ENCODE results near the gene CRKL.

Gene CRKL

GRCh38 chr22:20877715-20878114, 39.5 kb upstream of the CRKL start:
- Histone ChIP-seq H3K27me3 (no peaks in the 10 kb centered on the region), H3K27ac (no peak overlapping the region), H3K4me1 (ENCODE audit: control insufficient read depth in 1 of 2, insufficient read depth in 1 of 2, low read depth in 1 of 2, low read length in 1 of 2) (no peaks in the 10 kb centered on the region), H3K36me3 (peaks cover 69% of the 10 kb centered on the region), H3K9me3 (no peaks in the 10 kb centered on the region), H3K4me3 (ENCODE audit: low read depth in 1 of 2, low read length in 1 of 2) (no peak overlapping the region)
- no peak for TF ChIP-seq CTCF (IDR thresholded peaks at IDR 0.05)

- no peak for TF ChIP-seq CTCF (IDR thresholded peaks at IDR 0.05)
- H3K27me3 ChIP-seq = no peaks in the 10 kb centered on the region
- H3K4me1 ChIP-seq (ENCODE audit: control insufficient read depth in 1 of 2, insufficient read depth in 1 of 2, low read depth in 1 of 2, low read length in 1 of 2) = peaks cover 3 to 6% of the 10 kb centered on the region in 2 experiments
- no peaks in the 10 kb centered on the region for H3K9me3 ChIP-seq
- peaks cover 62% of the 10 kb centered on the region for H3K36me3 ChIP-seq
- H3K27ac ChIP-seq = no peak overlapping the region
- no peak overlapping the region for H3K4me3 ChIP-seq (ENCODE audit: low read depth in 1 of 2, low read length in 1 of 2)
Measured at GRCh38 chr22:20881231-20881630, 36.0 kb upstream of the CRKL start.

GRCh38 chr22:20881869-20882815, 35.1 kb upstream of the CRKL start:
- no peaks in the 10 kb centered on the region for H3K27me3 ChIP-seq
- H3K27ac ChIP-seq = no peak overlapping the region
- H3K9me3 ChIP-seq = no peaks in the 10 kb centered on the region
- TF ChIP-seq CTCF (IDR thresholded peaks at IDR 0.05) = no peak
- H3K36me3 ChIP-seq = peaks cover 66% of the 10 kb centered on the region
- H3K4me3 ChIP-seq (ENCODE audit: low read depth in 1 of 2, low read length in 1 of 2) = no peak overlapping the region
- H3K4me1 ChIP-seq (ENCODE audit: control insufficient read depth in 1 of 2, insufficient read depth in 1 of 2, low read depth in 1 of 2, low read length in 1 of 2) = peaks cover 3 to 6% of the 10 kb centered on the region in 2 experiments

GRCh38 chr22:20882855-20883254, 34.4 kb upstream of the CRKL start:
- H3K4me1 ChIP-seq (ENCODE audit: control insufficient read depth in 1 of 2, insufficient read depth in 1 of 2, low read depth in 1 of 2, low read length in 1 of 2) = peaks cover 3 to 6% of the 10 kb centered on the region in 2 experiments
- no peaks in the 10 kb centered on the region for H3K27me3 ChIP-seq
- H3K9me3 ChIP-seq = no peaks in the 10 kb centered on the region
- H3K4me3 ChIP-seq (ENCODE audit: low read depth in 1 of 2, low read length in 1 of 2) = no peak overlapping the region
- peaks cover 67% of the 10 kb centered on the region for H3K36me3 ChIP-seq
- H3K27ac ChIP-seq = no peak overlapping the region
- no peak for TF ChIP-seq CTCF (IDR thresholded peaks at IDR 0.05)

- H3K27ac ChIP-seq = no peak overlapping the region
- no peaks in the 10 kb centered on the region for H3K27me3 ChIP-seq
- no peaks in the 10 kb centered on the region for H3K9me3 ChIP-seq
- peaks cover 3 to 6% of the 10 kb centered on the region in 2 experiments for H3K4me1 ChIP-seq (ENCODE audit: control insufficient read depth in 1 of 2, insufficient read depth in 1 of 2, low read depth in 1 of 2, low read length in 1 of 2)
- no peak overlapping the region for H3K4me3 ChIP-seq (ENCODE audit: low read depth in 1 of 2, low read length in 1 of 2)
- no peak for TF ChIP-seq CTCF (IDR thresholded peaks at IDR 0.05)
- H3K36me3 ChIP-seq = peaks cover 76% of the 10 kb centered on the region
Measured at GRCh38 chr22:20884454-20884853, 32.8 kb upstream of the CRKL start.

Measured in neutrophil (primary cell).